Activated T-cell treated with anti-CD3 and anti-CD28 coated beads, Interleukin-2, amount 50 U/mL, for 24 hours (primary cell): Measurements from ENCODE around the gene TBC1D1.

Source experiments
- DNase-seq: peaks from one replicate; pipeline ENCODE4 v3.0.0-alpha.2; 2020
- H3K27ac Mint-ChIP-seq: 2 replicates; pipeline ENCODE4 v1.8.0; 2020; ENCODE audit warnings: mild to moderate bottlenecking, mixed read lengths
- H3K27me3 Mint-ChIP-seq: 2 replicates; pipeline ENCODE4 v1.8.0; 2020; ENCODE audit warnings: mixed read lengths
- H3K36me3 Mint-ChIP-seq: 2 replicates; pipeline ENCODE4 v1.8.0; 2020; ENCODE audit warnings: low read depth, mixed read lengths
- H3K4me1 Mint-ChIP-seq: 2 replicates; pipeline ENCODE4 v1.8.0; 2020; ENCODE audit warnings: low read depth, mixed read lengths
- H3K4me3 Mint-ChIP-seq: 2 replicates; pipeline ENCODE4 v1.8.0; 2020; ENCODE audit warnings: mild to moderate bottlenecking, moderate library complexity, mixed read lengths
- H3K9me3 Mint-ChIP-seq: 2 replicates; pipeline ENCODE4 v1.8.0; 2020; ENCODE audit warnings: mixed read lengths

TBC1D1 gene

DNA sequence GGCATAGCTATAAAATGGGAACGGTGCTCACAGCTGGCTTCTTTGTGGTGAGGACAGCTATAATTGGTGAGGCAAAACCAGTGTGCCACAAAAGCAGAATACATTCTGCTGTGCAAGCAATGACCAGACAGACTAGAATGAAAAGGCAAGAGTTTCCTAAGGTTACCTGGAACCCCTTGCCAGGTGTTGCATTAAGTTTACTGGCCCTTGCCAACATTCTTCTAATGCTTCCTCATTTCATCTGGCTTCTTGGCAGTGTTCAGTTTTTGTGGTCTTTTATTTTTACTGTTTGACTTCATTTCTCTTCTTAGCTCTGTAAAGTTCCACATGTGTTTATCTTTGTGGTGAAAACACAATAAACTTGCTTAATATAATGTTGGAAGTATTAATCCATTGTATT, 200.8 kb downstream of the TBC1D1 start:
- Mint-ChIP-seq H3K9me3 (no peaks in the 10 kb centered on the region), H3K27me3 (no peaks in the 10 kb centered on the region), H3K4me3 (no peak overlapping the region), H3K36me3 (peaks cover 69% of the 10 kb centered on the region), H3K4me1 (peaks cover 40% of the 10 kb centered on the region), H3K27ac (peak overlapping the region; percentile 67)
- no peak for DNase-seq

DNA sequence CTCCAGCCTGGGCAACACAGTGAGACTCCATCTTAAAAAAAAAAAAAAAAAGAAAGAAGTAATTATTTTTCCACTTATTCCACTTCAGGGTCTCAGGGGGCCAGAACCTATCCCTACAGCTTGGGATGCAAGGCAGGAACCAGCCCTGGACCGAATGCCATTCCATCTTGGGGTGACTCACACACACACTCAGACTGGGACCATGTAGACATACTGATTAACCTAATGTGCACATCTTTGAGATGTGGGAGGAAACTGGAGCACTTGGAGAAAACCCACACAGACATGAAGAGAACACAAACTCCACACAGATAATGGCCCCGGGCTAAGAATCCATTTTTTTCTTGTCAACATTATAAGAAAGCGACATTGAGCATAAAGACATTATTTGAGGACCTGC, 201.8 kb downstream of the TBC1D1 start:
- Mint-ChIP-seq H3K27ac (no peak overlapping the region), H3K36me3 (peaks cover 71% of the 10 kb centered on the region), H3K9me3 (no peaks in the 10 kb centered on the region), H3K27me3 (no peaks in the 10 kb centered on the region), H3K4me1 (peaks cover 39% of the 10 kb centered on the region), H3K4me3 (no peak overlapping the region)
- no peak for DNase-seq

DNA sequence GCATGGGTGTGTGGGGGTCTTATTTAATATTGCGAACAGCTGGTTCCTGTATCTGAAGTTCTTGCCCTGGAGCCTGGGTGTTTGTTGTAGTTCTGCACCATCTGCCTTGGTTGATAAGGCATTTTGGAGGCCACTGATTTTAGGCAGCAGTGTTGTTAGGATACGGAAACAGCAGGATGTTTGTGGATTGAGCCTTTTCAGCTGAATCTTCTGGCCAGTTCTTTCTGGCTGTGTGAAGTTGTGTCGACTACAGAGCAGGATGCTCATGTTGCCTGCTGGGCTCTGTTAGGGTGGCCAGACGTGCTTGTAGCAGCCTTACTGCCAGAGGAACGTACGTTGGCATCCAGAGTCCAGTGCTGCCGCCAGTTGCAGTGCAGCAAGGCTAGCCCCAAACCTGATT, 203.5 kb downstream of the TBC1D1 start:
- Mint-ChIP-seq H3K27ac (no peak overlapping the region), H3K4me3 (no peak overlapping the region), H3K4me1 (peaks cover 30% of the 10 kb centered on the region), H3K36me3 (peaks cover 84% of the 10 kb centered on the region), H3K9me3 (no peaks in the 10 kb centered on the region), H3K27me3 (no peaks in the 10 kb centered on the region)
- no peak for DNase-seq

DNA sequence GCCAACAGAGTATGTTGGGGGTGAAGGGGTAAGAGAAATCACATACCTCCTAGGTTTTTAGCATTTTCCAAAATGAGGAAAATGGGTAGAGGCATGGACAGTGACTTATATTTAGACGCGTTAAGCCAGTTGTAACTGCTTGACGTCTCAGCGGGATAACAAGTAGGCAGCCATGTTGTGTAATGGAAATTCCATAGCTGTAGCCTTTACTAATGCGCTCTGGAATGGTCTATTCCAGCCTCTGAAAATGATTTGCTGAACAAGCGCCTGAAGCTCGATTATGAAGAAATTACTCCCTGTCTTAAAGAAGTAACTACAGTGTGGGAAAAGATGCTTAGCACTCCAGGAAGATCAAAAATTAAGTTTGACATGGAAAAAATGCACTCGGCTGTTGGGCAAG, 204.8 kb downstream of the TBC1D1 start:
- Mint-ChIP-seq H3K4me3 (no peak overlapping the region), H3K36me3 (peaks cover 80% of the 10 kb centered on the region), H3K27ac (no peak overlapping the region), H3K27me3 (no peaks in the 10 kb centered on the region), H3K4me1 (peaks cover 24% of the 10 kb centered on the region), H3K9me3 (no peaks in the 10 kb centered on the region)
- no peak for DNase-seq

DNA sequence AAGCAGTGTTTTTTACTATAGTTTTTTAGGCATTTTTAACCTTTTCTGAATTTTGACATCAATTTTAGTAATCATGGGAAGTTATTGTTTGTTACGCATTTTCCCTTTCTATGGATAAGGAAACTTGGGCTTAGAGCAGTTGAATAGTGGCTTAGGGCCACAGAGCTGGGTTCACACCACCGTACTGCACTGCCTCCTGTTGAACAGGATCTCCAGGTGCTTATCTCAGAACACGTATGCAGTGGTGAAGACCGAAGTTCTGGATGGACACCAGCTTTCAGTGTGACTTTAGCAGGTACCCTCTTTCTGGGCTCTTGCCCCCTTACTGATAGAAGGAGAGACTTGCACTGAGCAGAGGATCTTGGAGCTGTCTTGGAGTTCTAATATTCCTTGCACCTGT, 206.9 kb downstream of the TBC1D1 start:
- Mint-ChIP-seq H3K27ac (no peak overlapping the region), H3K36me3 (peaks cover 77% of the 10 kb centered on the region), H3K4me3 (no peak overlapping the region), H3K4me1 (peaks cover 7% of the 10 kb centered on the region), H3K9me3 (no peaks in the 10 kb centered on the region), H3K27me3 (no peaks in the 10 kb centered on the region)
- DNase-seq = no peak

DNA sequence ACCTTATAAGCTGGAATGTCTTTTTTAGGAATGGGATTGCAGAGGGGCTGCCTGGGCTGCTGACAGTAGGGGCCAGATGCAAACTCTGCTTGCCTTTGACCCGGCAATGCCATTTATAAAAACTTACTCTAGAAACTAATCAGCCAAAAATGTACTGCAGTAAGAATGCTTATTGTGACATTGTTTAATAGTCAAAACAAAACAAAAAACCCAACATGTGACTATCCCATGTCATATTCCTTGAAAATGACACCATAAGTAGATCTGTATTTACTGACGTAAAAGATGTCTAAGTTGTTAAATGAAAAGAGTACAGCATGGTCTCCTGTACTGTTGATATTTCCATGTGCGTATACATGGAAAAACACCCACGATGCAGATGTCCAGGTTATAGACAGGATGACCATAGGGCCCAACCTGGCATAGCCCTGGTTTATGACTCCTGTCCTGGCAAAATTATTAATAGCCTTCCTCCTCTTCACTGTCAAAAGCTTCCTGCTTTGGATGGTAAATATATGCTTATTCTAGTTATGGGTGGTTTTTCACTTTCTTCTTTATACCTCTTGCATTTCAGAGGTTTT, 208.2 kb downstream of the TBC1D1 start:
- Mint-ChIP-seq H3K36me3 (peaks cover 77% of the 10 kb centered on the region), H3K9me3 (no peaks in the 10 kb centered on the region), H3K27me3 (no peaks in the 10 kb centered on the region), H3K4me3 (no peak overlapping the region), H3K4me1 (peaks cover 3% of the 10 kb centered on the region), H3K27ac (no peak overlapping the region)
- DNase-seq = no peak

DNA sequence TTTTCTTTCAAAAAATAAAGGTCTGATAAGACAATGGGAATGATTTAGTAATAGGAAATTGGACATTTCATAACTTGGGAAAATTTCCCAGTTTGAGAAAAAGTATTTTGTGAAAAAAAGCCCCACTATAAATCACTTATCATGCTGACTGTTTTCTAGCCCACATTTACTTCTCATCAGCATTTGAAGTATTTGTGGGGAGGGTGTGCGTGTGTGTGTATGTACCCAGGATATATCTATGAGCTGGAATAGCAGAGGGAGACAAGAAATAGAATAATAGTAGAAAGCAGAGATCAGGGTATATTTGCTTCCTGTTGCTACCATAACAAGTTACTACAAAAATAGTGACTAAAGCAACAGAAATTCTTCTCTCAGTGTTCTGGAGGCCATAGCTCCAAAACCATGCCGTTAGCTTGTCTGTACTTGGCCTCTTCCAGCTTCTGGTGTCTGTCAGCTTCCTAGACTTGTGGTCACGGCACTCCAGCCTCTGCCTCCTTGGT, 209.1 kb downstream of the TBC1D1 start:
- Mint-ChIP-seq H3K27ac (no peak overlapping the region), H3K27me3 (no peaks in the 10 kb centered on the region), H3K4me1 (peaks cover 3% of the 10 kb centered on the region), H3K9me3 (no peaks in the 10 kb centered on the region), H3K4me3 (no peak overlapping the region), H3K36me3 (peaks cover 77% of the 10 kb centered on the region)
- no peak for DNase-seq

DNA sequence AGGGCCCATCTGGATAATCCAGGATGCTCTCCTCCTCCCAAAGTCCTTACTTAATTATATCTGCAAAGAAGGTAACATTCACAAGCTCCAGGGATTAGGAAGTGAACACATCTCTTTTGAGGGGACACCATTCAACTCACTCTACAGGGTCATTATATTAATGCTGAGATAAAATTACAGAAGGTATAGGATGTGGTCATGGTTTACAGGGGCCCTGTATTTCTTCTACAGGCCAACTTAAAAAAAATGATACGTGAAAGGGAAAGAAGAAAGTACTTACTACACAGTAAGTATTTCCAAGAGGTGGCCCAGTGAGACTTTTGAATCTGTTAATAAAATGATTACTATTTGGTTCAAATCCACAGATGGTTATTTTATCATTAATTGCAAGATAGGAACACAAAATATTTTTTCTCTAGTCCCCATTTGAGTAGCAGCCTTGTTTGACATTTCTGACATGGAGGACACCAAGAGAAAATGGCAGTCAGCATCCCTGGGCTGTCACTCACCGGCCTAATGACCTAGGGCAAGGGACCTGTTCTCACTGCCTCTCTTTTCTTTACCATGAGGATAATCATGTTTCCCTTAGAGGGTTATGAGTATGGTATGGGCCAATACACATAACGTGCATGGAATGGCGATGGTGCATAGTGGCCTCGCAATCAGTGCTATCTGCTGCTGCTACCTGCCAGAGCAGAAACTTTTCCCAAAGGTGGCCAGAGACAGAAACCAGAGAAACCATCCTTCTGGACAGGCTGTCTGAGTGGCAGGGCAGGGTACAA, 209.8 kb downstream of the TBC1D1 start:
- H3K36me3 Mint-ChIP-seq = peaks cover 76% of the 10 kb centered on the region
- DNase-seq = no peak
- no peaks in the 10 kb centered on the region for H3K27me3 Mint-ChIP-seq
- peaks cover 9% of the 10 kb centered on the region for H3K4me1 Mint-ChIP-seq
- H3K27ac Mint-ChIP-seq = peak overlapping the region; percentile 3
- H3K4me3 Mint-ChIP-seq = no peak overlapping the region
- no peaks in the 10 kb centered on the region for H3K9me3 Mint-ChIP-seq

DNA sequence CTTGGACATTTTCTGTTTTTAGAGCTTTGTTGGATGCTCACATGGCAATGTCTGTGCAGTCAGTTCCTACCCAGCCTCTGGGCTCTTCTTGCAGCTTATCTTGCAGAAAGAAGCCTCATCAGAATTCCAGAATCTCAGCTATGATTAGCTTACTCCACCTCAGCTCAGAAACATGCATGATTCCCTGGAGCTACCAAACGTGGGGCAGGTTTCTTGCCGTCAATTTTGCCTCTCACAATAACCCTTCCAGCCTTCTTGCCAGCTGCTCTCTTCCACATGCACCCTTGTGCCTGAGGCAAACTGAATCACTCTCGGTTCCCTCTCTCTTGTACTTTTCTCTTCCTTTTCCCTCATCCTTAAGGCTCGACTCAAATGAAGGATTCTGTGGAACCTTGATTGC, 210.7 kb downstream of the TBC1D1 start:
- peaks cover 11% of the 10 kb centered on the region for H3K4me1 Mint-ChIP-seq
- DNase-seq = no peak
- no peak overlapping the region for H3K4me3 Mint-ChIP-seq
- peaks cover 76% of the 10 kb centered on the region for H3K36me3 Mint-ChIP-seq
- peak overlapping the region; percentile 9 for H3K27ac Mint-ChIP-seq
- H3K9me3 Mint-ChIP-seq = no peaks in the 10 kb centered on the region
- no peaks in the 10 kb centered on the region for H3K27me3 Mint-ChIP-seq

DNA sequence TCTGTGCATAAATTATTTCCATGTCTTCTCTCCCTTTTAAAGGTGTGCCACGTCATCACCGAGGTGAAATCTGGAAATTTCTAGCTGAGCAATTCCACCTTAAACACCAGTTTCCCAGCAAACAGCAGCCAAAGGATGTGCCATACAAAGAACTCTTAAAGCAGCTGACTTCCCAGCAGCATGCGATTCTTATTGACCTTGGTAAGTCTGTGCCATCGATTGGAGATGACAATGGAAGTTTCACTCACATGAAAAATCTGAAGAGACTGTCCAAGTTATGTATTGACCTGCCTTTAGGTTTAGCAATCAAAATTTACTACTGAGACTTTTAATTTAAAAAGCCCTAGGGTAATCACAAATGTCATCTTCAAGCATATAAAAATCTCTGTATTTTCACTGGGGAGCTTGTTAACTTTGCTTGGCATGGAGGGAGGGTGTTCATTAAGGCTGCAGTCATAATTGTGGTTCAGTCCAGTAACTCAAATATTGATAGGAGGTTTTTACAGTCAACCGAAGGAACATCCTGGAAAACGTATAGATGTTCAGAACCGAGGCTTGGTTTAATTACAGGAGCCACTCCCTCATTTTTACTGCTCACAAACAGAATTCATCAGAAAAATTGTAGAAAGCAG, 212.2 kb downstream of the TBC1D1 start:
- no peaks in the 10 kb centered on the region for H3K27me3 Mint-ChIP-seq
- H3K4me1 Mint-ChIP-seq = peaks cover 11% of the 10 kb centered on the region
- no peak overlapping the region for H3K27ac Mint-ChIP-seq
- peaks cover 79% of the 10 kb centered on the region for H3K36me3 Mint-ChIP-seq
- no peak for DNase-seq
- H3K9me3 Mint-ChIP-seq = no peaks in the 10 kb centered on the region
- H3K4me3 Mint-ChIP-seq = no peak overlapping the region

DNA sequence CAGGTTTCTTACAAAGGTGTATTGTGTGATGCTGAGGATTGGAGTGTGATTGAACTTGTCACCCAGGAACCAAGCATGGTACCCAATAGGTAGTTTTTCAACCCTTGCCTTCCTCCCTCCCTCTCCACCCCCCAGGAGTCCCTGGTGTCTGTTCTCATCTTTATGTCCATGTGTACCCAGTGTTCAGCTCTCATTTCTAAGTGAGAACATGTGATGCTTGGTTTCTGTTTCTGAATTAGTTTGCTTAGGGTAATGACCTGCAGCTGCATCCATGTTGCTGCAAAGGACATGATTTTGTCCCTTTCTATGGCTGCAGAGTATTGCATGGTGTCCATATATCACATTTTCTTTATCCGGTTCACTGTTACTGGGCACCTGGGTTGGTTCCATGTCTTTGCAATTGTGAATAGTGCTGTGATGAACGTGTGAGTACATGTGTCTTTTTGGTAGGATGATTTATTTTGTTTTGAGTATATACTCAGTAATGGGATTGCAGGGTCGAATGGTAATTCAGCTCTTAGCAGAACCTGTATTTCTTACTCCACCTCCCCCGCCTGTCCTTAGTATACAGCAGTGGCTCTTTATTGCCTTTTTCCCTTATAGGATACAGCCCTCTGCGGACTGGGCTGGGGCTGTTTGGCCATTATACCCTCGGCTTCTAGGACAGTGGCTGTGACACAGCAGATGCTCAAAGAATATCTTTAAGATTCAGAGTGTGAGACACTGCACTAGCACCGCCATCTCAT, 214.8 kb downstream of the TBC1D1 start:
- no peaks in the 10 kb centered on the region for H3K27me3 Mint-ChIP-seq
- DNase-seq = no peak
- peaks cover 78% of the 10 kb centered on the region for H3K36me3 Mint-ChIP-seq
- H3K4me1 Mint-ChIP-seq = peaks cover 7% of the 10 kb centered on the region
- H3K4me3 Mint-ChIP-seq = no peak overlapping the region
- peak overlapping the region; percentile 58 for H3K27ac Mint-ChIP-seq
- no peaks in the 10 kb centered on the region for H3K9me3 Mint-ChIP-seq

DNA sequence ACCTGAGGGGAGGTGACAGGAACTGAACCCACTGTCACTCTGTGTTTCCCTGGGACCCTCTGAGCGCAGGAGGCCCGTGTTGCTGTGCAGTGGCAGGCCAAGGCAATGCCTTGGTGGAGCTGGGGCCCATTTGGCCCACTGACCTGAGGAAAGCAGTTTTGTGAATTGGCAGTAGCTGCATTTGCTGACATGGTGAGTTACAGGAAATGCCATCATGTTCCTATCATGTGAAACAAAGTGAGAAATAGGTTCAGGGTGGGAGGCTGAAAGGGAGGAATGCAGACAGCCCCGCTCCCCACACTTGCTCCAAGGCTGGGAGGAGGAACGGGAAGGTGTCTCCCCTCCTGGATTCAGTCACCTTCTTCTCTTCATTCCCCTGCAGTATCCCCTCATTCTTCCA, 215.4 kb downstream of the TBC1D1 start:
- Mint-ChIP-seq H3K9me3 (no peaks in the 10 kb centered on the region), H3K27ac (peak overlapping the region; percentile 10), H3K36me3 (peaks cover 78% of the 10 kb centered on the region), H3K4me1 (peaks cover 7% of the 10 kb centered on the region), H3K27me3 (no peaks in the 10 kb centered on the region), H3K4me3 (no peak overlapping the region)
- no peak for DNase-seq

DNA sequence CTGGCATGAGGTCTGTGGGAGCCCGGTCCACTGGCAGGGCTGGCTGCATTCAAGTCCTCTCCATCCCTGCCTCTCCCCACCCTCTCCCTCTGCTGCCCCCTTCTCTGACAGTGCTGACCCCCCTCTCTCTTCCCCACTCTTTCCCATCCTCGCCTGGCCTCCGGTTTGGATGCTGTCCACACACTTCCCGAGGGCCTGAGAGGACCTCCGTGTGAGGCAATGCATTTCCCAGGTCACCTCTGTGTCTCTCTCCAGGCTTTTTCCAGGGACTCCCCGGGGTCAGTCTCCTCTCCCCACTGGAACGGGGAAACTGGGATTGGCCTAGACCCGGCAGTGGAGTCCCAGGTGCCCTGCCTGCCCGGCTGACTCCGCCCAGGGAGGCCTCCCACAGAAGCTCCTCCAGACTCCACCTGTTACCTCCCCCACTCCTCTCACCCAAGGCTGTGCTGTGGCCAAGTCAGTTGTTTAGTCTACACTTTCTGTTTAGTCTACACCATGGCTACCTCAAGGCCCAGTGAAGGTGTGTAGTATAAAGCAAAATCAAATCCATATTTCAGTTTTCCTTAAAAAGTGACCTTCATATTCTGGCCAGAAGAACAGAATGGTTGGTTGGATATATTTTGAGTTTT, 216.1 kb downstream of the TBC1D1 start:
- no peaks in the 10 kb centered on the region for H3K9me3 Mint-ChIP-seq
- DNase-seq = no peak
- H3K36me3 Mint-ChIP-seq = peaks cover 72% of the 10 kb centered on the region
- peaks cover 7% of the 10 kb centered on the region for H3K4me1 Mint-ChIP-seq
- no peak overlapping the region for H3K4me3 Mint-ChIP-seq
- no peaks in the 10 kb centered on the region for H3K27me3 Mint-ChIP-seq
- H3K27ac Mint-ChIP-seq = peak overlapping the region; percentile 53

DNA sequence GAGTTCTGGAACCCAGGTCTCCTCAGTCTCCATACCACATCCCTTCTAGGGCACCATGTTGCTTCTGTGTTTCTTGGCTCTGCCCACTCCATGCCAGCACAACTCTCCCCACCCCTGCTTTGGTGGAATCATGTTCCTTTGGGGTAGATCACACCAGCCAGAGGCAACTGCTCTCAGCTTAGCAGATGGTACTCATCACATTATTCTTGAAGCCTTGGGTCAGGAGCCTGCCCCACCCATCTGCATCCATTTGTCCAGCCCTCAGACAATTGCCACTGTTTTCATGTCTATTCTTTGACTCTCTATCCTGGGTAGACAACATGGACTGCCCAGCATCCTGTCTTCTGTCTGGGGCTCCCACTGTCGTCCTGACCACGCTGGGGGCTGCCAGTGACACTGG, 216.9 kb downstream of the TBC1D1 start:
- H3K4me1 Mint-ChIP-seq = peaks cover 7% of the 10 kb centered on the region
- DNase-seq = no peak
- H3K4me3 Mint-ChIP-seq = no peak overlapping the region
- H3K27me3 Mint-ChIP-seq = no peaks in the 10 kb centered on the region
- peak overlapping the region; percentile 52 for H3K27ac Mint-ChIP-seq
- peaks cover 68% of the 10 kb centered on the region for H3K36me3 Mint-ChIP-seq
- no peaks in the 10 kb centered on the region for H3K9me3 Mint-ChIP-seq
